Astrocyte of the cerebellum (primary cell): ENCODE data around the gene NUDT3.

Source experiments
- DNase-seq: peaks from one replicate; pipeline ENCODE4 v3.0.0-alpha.2; 2011; ENCODE audit warnings: low read depth
- H3K4me3 ChIP-seq: 2 replicates; pipeline ENCODE4 v1.5.1; 2011; ENCODE audit warnings: mild to moderate bottlenecking, low read depth, low read length, moderate library complexity
- CTCF ChIP-seq: IDR thresholded peaks from 2 replicates; pipeline ENCODE4 v1.5.1; 2012; ENCODE audit warnings: low read length, low read depth, moderate library complexity, mild to moderate bottlenecking; ENCODE audit errors: missing control alignments
- in situ Hi-C: cut with HindIII; loops from 2 replicates; pipeline ENCODE4 v1.10.0; 2017; ENCODE audit warnings: low sequenced_read_pairs

NUDT3 gene

GRCh38 chr6:34343806-34344205 lies 48.7 kb downstream of the NUDT3 start:
- no peak overlapping the region for H3K4me3 ChIP-seq
- in situ Hi-C loops: no loop called here
- DNase-seq: no peak
- no peak for TF ChIP-seq CTCF

GRCh38 chr6:34342247-34342646 lies 50.2 kb downstream of the NUDT3 start:
- no peak overlapping the region for H3K4me3 ChIP-seq
- in situ Hi-C loops: no loop called here
- TF ChIP-seq CTCF: no peak
- DNase-seq: no peak

- no peak for TF ChIP-seq CTCF
- no peak overlapping the region for H3K4me3 ChIP-seq
- no peak for DNase-seq
- in situ Hi-C loops: no loop called here
These were observed 50.9 kb downstream of the NUDT3 start for GRCh38 chr6:34341481-34341971.

- no peak for DNase-seq
- H3K4me3 ChIP-seq: no peak overlapping the region
- TF ChIP-seq CTCF: no peak
- in situ Hi-C loops: no loop called here
These were observed 51.5 kb downstream of the NUDT3 start for GRCh38 chr6:34340906-34341480.

GRCh38 chr6:34340394-34340793 lies 52.1 kb downstream of the NUDT3 start:
- TF ChIP-seq CTCF: no peak
- no peak overlapping the region for H3K4me3 ChIP-seq
- in situ Hi-C loops: no loop called here
- no peak for DNase-seq

GRCh38 chr6:34339971-34340370 lies 52.5 kb downstream of the NUDT3 start:
- TF ChIP-seq CTCF: no peak
- no peak overlapping the region for H3K4me3 ChIP-seq
- no peak for DNase-seq
- in situ Hi-C loops: no loop called here
